ENCODE measurements around the gene TUBGCP2.

- TF ChIP-seq CTCF (IDR thresholded peaks at IDR 0.05) (no peak), POLR2A (IDR thresholded peaks at IDR 0.05) (no peak)
These were observed 77.3 kb downstream of the TUBGCP2 start for GRCh38 chr10:133231244-133231945.
